Muscle layer of colon (tissue), 2 donors: ENCODE measurements around the gene MCF2L2.

Experiments
- H3K27ac ChIP-seq: one replicate; pipeline ENCODE4 v1.7.0; 2013; ENCODE audit warnings: low read depth, mild to moderate bottlenecking, low read length, moderate library complexity
- H3K27me3 ChIP-seq, 2 donors: one replicate each; pipeline ENCODE4 v1.7.0; 2013; ENCODE audit warnings: low read length in 2 of 2, mild to moderate bottlenecking in 2 of 2; ENCODE audit not compliant: insufficient read depth in 2 of 2, control insufficient read depth in 1 of 2
- H3K36me3 ChIP-seq: one replicate; pipeline ENCODE4 v1.7.0; 2013; ENCODE audit warnings: mild to moderate bottlenecking, low read length; ENCODE audit not compliant: insufficient read depth
- H3K4me1 ChIP-seq: one replicate; pipeline ENCODE4 v1.7.0; 2013; ENCODE audit warnings: mild to moderate bottlenecking, low read length; ENCODE audit not compliant: insufficient read depth
- H3K4me3 ChIP-seq, 2 donors: one replicate each; pipeline ENCODE4 v1.7.0; 2013; ENCODE audit warnings: low read length in 2 of 2, low read depth in 1 of 2, mild to moderate bottlenecking in 1 of 2, moderate library complexity in 1 of 2
- H3K9ac ChIP-seq: one replicate; pipeline ENCODE4 v1.7.0; 2013; ENCODE audit warnings: low read length
- H3K9me3 ChIP-seq: one replicate; pipeline ENCODE4 v1.7.0; 2013; ENCODE audit warnings: mild to moderate bottlenecking, low read length
- donor health status: abdominal sarcoma.
- donor health status: Adenocarcinoma of cecum.

MCF2L2 gene

GRCh38 chr3:183356920-183357319, 71.5 kb downstream of the MCF2L2 start:
- no peak overlapping the region for H3K9ac ChIP-seq
- no peak overlapping the region for H3K4me3 ChIP-seq
- H3K9me3 ChIP-seq = no peaks in the 10 kb centered on the region
- H3K27ac ChIP-seq = no peak overlapping the region
- H3K4me1 ChIP-seq = no peaks in the 10 kb centered on the region
- no peaks in the 10 kb centered on the region for H3K36me3 ChIP-seq
- H3K27me3 ChIP-seq = no peaks in the 10 kb centered on the region

DNA sequence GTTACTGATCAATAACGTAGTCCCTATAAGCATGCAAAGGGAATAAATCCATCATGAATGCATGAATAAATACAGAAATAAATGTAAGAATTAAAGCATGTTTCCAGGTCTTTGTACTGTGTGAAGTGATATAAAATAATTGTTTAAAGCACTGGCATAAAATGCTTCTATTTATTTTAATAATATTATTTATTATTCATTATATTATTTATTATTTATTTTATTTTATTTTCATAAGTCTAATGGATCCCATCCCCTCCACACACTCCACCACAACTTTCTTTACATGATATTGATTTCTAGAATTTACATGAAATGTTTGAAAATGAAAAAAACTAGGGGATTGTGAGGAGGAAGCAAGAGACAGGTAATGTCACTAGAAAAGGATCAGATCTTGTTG, 73.5 kb downstream of the MCF2L2 start:
- Histone ChIP-seq H3K36me3 (no peaks in the 10 kb centered on the region), H3K4me3 (no peak overlapping the region), H3K9me3 (no peaks in the 10 kb centered on the region), H3K27ac (no peak overlapping the region), H3K9ac (no peak overlapping the region), H3K27me3 (no peaks in the 10 kb centered on the region), H3K4me1 (no peaks in the 10 kb centered on the region)

GRCh38 chr3:183354325-183354831, 74.0 kb downstream of the MCF2L2 start:
- Histone ChIP-seq H3K27me3 (no peaks in the 10 kb centered on the region), H3K4me3 (no peak overlapping the region), H3K36me3 (no peaks in the 10 kb centered on the region), H3K9ac (no peak overlapping the region), H3K9me3 (no peaks in the 10 kb centered on the region), H3K4me1 (no peaks in the 10 kb centered on the region), H3K27ac (no peak overlapping the region)

DNA sequence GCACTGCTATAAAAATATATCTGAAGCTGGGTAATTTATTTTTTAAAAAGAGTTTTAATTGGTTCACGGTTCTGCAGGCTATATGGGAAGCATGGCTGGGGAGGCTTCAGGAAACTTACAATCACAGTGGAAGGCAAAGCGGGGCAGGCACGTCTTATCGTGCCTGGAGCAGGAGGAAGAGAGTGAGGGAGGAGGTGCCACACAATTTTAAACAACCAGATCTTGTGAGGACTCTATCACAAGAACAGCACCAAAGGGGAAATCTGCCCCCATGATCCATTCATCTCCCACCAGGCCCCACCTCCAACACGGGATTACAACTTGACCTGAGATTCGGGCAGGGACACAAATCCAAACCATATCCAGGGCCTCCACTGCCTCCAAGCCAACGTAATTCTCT, 75.0 kb downstream of the MCF2L2 start:
- no peaks in the 10 kb centered on the region for H3K4me1 ChIP-seq
- no peaks in the 10 kb centered on the region for H3K27me3 ChIP-seq
- H3K9ac ChIP-seq = no peak overlapping the region
- H3K4me3 ChIP-seq = no peak overlapping the region
- H3K27ac ChIP-seq = no peak overlapping the region
- no peaks in the 10 kb centered on the region for H3K36me3 ChIP-seq
- no peaks in the 10 kb centered on the region for H3K9me3 ChIP-seq

- Histone ChIP-seq H3K27ac (no peak overlapping the region), H3K4me1 (no peaks in the 10 kb centered on the region), H3K4me3 (no peak overlapping the region), H3K36me3 (no peaks in the 10 kb centered on the region), H3K9ac (no peak overlapping the region), H3K9me3 (no peaks in the 10 kb centered on the region), H3K27me3 (no peaks in the 10 kb centered on the region)
These were observed 78.3 kb downstream of the MCF2L2 start for GRCh38 chr3:183350164-183350563.

GRCh38 chr3:183349421-183350157, 78.8 kb downstream of the MCF2L2 start:
- no peaks in the 10 kb centered on the region for H3K27me3 ChIP-seq
- no peak overlapping the region for H3K4me3 ChIP-seq
- H3K4me1 ChIP-seq = no peaks in the 10 kb centered on the region
- no peaks in the 10 kb centered on the region for H3K36me3 ChIP-seq
- no peaks in the 10 kb centered on the region for H3K9me3 ChIP-seq
- no peak overlapping the region for H3K9ac ChIP-seq
- H3K27ac ChIP-seq = no peak overlapping the region

DNA sequence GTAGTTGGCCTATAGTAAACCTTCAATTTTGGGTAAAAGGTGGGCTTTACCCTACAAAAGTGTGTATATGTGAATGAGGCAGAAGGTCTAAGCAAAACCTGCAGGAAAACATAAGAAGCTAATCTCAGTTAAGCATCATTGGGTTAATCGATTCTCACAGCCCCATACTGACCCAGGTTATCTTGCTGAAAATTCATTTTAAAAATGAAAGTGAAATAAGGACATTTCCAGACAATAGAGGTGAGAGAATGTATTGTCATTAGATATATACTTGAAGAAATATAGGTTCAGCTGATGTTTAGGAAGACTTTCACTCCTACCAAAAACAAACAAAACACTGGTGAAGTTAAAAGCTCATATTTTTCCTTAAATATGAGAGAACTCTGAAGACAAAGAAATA, 85.6 kb downstream of the MCF2L2 start:
- Histone ChIP-seq H3K27me3 (no peaks in the 10 kb centered on the region), H3K9me3 (no peaks in the 10 kb centered on the region), H3K9ac (no peak overlapping the region), H3K27ac (no peak overlapping the region), H3K4me3 (no peak overlapping the region), H3K4me1 (no peaks in the 10 kb centered on the region), H3K36me3 (no peaks in the 10 kb centered on the region)

DNA sequence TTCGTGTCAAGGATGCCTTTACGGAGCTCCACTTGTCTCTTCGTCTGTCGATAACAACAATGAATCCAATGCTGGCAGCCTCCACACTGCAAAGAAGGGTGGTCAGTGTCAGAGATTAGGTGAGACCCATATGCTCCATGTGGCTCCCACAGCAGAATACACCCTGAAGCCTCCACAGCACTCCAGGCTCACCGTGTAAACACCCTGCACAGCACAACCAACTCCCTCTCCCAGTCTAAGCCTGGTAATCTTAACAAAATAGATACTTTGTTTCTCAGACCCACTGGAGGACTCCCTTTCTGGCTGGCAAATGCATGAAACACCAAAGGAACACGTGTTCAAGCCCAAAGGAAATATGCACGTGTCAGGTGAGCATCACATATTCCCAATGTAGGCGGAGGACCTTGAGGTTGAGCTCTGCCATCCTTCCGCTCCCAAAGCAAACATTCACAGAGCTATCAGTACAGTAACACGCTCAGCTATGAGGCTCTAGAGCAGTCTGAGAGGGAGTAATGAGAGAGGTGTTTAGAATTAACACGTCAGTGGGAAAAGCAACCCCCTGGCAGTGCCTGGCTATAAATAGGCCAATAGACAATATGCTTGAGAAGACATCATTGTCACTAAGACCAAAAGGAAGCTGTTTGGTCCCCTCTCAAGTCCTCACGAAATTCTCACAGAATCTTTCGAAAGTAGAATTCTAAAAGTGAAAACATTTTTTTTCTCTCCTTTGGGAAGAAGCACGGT, 86.7 kb downstream of the MCF2L2 start:
- Histone ChIP-seq H3K9ac (no peak overlapping the region), H3K36me3 (no peaks in the 10 kb centered on the region)

GRCh38 chr3:183340222-183340621, 88.2 kb downstream of the MCF2L2 start:
- no peak overlapping the region for H3K9ac ChIP-seq
- H3K27me3 ChIP-seq = no peaks in the 10 kb centered on the region
- H3K4me3 ChIP-seq = no peak overlapping the region
- no peaks in the 10 kb centered on the region for H3K4me1 ChIP-seq
- H3K27ac ChIP-seq = no peak overlapping the region
- no peaks in the 10 kb centered on the region for H3K9me3 ChIP-seq
- H3K36me3 ChIP-seq = no peaks in the 10 kb centered on the region

More for the DNA sequence above, 86.7 kb downstream of the MCF2L2 start:
- Histone ChIP-seq H3K27ac (no peak overlapping the region), H3K27me3 (no peaks in the 10 kb centered on the region), H3K4me1 (no peaks in the 10 kb centered on the region), H3K9me3 (no peaks in the 10 kb centered on the region), H3K4me3 (no peak overlapping the region)

- H3K4me3 ChIP-seq = no peak overlapping the region
- H3K27ac ChIP-seq = no peak overlapping the region
- H3K27me3 ChIP-seq = no peaks in the 10 kb centered on the region
- no peaks in the 10 kb centered on the region for H3K9me3 ChIP-seq
- no peak overlapping the region for H3K9ac ChIP-seq
- H3K36me3 ChIP-seq = no peaks in the 10 kb centered on the region
- no peaks in the 10 kb centered on the region for H3K4me1 ChIP-seq
These were observed 88.8 kb downstream of the MCF2L2 start for GRCh38 chr3:183339461-183340086.

DNA sequence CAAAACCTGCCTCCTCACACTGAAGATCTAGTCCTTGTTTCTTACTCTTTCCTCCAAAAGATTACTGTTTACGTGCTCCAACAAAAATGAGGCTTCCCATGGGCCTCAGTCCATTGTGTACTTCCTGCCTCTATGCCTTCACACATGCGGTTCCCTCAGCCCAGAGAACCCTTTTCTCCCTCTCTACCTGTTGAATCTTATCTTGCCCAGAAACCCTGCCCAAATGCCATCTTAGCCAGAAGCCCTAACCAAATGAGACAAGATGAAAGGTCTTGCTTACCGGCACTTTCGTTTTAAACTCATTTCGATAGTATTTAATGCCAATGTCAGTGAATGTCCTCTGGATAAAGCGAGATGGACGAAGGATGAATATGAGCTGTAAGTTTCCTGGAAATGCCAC, 89.9 kb downstream of the MCF2L2 start:
- Histone ChIP-seq H3K4me3 (no peak overlapping the region), H3K4me1 (no peaks in the 10 kb centered on the region), H3K9ac (no peak overlapping the region), H3K36me3 (no peaks in the 10 kb centered on the region), H3K9me3 (no peaks in the 10 kb centered on the region), H3K27ac (no peak overlapping the region), H3K27me3 (no peaks in the 10 kb centered on the region)
